PFSK-1 (cell line): ENCODE measurements around the gene RAN.

Experiments
- POLR2AphosphoS5 ChIP-seq: IDR thresholded peaks from 2 replicates; pipeline ENCODE4 v1.6.1; 2012; ENCODE audit warnings: low read depth, mild to moderate bottlenecking, control low read depth, low read length, moderate library complexity
- SIN3A ChIP-seq: IDR thresholded peaks from 2 replicates; pipeline ENCODE4 v1.6.1; 2012; ENCODE audit warnings: mild to moderate bottlenecking, low read length, moderate library complexity, borderline replicate concordance; ENCODE audit not compliant: insufficient read depth

- TF ChIP-seq POLR2AphosphoS5 (no peak), SIN3A (no peak)
These were observed 37.2 kb downstream of the RAN start for GRCh38 chr12:130909111-130909510.
